Transverse colon (tissue), 3 donors: ENCODE data around the gene MGMT.

Experiments used
- EP300 ChIP-seq: sonication (generic); formaldehyde crosslinking; IDR thresholded peaks from one replicate; pipeline ENCODE4 v1.6.1; 2017; ENCODE audit warnings: antibody characterized with exemption, low read depth
- POLR2A ChIP-seq: fragments of 450-650 bp; IDR thresholded peaks from one replicate; pipeline ENCODE4 v1.6.1; 2016; ENCODE audit warnings: antibody characterized with exemption, mild to moderate bottlenecking, moderate library complexity
- TF ChIP-seq, protein P1 (sequence below), 5 experiments: fragments of 200-600 bp in 3 of 5; fragments of 450-650 bp in 2 of 5; sonication (generic) in 3 of 5; IDR thresholded peaks; 1 replicate in 2 of 5; 2 replicates in 3 of 5; pipeline ENCODE4 v1.5.1; 2016 to 2017; ENCODE audit warnings: antibody characterized with exemption in 5 of 5, inconsistent platforms in 3 of 5, mild to moderate bottlenecking in 2 of 5, moderate library complexity in 1 of 5

DNA sequence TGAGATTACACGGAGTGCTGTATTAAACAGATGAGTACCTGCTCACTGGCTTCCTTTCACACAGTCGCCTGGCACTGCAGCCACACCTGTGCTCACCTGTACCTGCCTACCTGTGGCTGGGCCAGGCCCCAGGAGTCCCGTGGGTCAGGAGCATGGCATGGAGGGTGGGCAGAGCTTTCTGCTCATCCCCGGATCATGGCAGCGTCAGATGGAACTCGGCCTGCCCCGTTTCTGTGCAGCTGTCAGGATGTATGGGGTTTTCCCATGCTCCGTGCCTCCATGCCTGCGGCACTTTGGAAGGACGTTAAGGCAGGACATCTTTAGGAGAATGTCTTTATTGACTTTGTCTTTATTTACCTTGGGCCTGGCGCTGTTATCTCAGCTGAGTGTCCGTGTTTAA is 112.2 kb downstream of the MGMT start:
- TF ChIP-seq, protein P1, sequence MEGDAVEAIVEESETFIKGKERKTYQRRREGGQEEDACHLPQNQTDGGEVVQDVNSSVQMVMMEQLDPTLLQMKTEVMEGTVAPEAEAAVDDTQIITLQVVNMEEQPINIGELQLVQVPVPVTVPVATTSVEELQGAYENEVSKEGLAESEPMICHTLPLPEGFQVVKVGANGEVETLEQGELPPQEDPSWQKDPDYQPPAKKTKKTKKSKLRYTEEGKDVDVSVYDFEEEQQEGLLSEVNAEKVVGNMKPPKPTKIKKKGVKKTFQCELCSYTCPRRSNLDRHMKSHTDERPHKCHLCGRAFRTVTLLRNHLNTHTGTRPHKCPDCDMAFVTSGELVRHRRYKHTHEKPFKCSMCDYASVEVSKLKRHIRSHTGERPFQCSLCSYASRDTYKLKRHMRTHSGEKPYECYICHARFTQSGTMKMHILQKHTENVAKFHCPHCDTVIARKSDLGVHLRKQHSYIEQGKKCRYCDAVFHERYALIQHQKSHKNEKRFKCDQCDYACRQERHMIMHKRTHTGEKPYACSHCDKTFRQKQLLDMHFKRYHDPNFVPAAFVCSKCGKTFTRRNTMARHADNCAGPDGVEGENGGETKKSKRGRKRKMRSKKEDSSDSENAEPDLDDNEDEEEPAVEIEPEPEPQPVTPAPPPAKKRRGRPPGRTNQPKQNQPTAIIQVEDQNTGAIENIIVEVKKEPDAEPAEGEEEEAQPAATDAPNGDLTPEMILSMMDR (IDR thresholded peaks at IDR 0.05): no peak
- TF ChIP-seq POLR2A: no peak
- TF ChIP-seq EP300: no peak
